ENCODE results near the gene THUMPD1. TPM values are rescaled to one million over a fixed set of nuclear protein-coding genes. Genes with fewer than 3 reads are reported as not detected.
"Not testable (repeated sequence)": the region's sequence is repeated elsewhere in the genome, so short reads cannot be mapped to it uniquely, and the experiment has no call there.

Gene THUMPD1, protein sequence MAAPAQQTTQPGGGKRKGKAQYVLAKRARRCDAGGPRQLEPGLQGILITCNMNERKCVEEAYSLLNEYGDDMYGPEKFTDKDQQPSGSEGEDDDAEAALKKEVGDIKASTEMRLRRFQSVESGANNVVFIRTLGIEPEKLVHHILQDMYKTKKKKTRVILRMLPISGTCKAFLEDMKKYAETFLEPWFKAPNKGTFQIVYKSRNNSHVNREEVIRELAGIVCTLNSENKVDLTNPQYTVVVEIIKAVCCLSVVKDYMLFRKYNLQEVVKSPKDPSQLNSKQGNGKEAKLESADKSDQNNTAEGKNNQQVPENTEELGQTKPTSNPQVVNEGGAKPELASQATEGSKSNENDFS
- total RNA-seq (2014; rRNA removed; shearing (Covaris generic)): 33.2 and 44.0 TPM in 2 replicates

GRCh38 chr16:20741554-20742285, at the start of gene THUMPD1:
THUMPD1 (minus strand) TSS chr16:20741818; CDS start chr16:20741739, 79 bp downstream.
- peak; percentile 93 for DNase-seq (ENCODE audit: low spot score)

- DNase-seq (ENCODE audit: low spot score): no peak
These were observed 47.5 kb upstream of the THUMPD1 start for GRCh38 chr16:20789130-20789529.

GRCh38 chr16:20784204-20784603, 42.6 kb upstream of the THUMPD1 start:
- no peak for DNase-seq (ENCODE audit: low spot score)

GRCh38 chr16:20782470-20782869, 40.9 kb upstream of the THUMPD1 start:
- no peak for DNase-seq (ENCODE audit: low spot score)

DNA sequence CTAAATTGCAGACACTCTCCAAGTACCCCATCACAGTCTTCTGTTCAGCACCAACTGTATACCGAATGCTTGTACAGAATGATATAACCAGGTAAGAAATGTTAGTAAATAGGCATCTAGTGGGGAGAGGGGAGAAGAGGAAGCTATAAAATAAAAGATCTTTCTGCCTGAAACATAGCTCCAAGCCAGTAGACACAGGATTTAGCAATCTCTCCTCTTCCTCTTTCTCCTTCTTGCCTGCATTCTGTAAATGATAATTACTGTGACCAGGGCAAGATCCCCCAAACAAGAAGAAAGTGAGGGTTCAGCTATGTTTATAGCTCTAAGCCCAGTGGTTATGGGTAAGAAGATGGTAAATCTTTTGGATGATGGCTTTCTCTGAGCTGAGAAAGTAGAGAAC, 40.1 kb upstream of the THUMPD1 start:
- no peak for DNase-seq (ENCODE audit: low spot score)

DNA sequence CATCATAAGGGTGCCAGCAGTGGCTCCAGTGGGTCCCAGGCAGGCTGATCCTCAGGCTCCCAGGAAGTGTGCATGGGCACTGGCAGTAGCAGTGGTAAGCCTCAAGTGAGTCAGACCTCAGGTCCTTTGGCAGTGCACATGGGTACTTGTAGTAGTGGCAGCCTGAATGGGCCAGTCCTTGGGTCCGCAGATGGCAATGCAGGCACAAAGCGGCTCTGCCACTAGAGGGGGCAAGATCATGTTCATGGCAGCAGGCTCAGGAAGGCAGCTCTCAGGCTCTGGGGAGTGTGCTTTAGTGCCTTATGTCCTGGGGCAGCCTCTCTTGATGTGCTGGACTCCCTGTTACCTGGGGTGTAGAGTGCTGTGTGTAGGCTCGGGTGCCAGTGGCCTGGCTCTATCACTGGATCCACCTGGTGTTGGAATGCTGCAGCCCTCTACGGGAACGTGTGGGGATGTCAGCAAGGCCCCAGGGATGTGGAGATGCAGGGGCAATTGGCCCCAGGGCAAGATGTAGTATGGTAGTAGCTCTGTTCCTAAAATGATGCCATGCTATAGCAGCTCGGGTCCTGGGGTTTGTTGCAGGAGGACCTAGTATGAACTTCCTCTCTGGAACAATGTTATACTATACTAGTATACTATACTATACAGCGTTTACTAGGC, 33.2 kb upstream of the THUMPD1 start:
- DNase-seq (ENCODE audit: low spot score): peak; percentile 75

- no peak for DNase-seq (ENCODE audit: low spot score)
These were observed 32.1 kb upstream of the THUMPD1 start for GRCh38 chr16:20773679-20774078.

GRCh38 chr16:20768818-20769217, 27.2 kb upstream of the THUMPD1 start:
- DNase-seq (ENCODE audit: low spot score): no peak

DNA sequence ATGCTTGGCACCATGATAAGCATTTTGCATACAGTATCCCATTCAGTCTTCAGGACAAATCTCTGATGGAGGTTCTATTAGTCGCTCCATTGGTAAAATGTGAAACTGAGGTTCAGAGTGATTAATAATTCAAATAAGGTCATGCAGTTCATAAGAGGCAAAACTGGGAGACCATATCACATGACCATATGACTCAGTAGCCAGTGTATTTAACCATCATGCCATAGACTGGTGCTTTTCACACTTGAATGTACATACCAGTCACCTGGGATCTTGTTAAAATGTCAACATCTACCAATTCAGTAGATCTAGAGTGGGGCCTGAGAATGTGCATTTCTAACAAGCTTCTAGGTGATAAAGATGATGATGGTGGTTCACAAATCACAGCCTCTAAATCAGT, 26.5 kb upstream of the THUMPD1 start:
- DNase-seq (ENCODE audit: low spot score): no peak

DNA sequence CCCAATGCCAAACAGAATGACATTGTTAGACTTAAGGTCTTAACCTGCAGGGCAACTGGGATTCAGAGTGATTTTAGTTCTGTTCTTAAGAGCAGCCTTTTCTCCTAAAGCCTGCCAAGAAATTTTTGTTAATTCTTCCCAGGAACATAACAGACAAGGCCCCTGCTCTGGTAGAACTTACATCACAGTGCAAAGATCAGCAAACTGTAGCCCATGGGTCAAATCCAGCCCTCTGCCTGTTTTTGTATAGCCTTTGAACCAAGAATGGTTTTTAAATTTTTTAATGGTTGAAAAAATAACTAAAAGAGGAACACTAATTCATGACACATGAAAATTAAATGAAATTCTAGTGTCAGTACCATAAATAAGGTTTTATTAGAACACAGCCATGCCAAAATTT, 26.0 kb upstream of the THUMPD1 start:
- no peak for DNase-seq (ENCODE audit: low spot score)

DNA sequence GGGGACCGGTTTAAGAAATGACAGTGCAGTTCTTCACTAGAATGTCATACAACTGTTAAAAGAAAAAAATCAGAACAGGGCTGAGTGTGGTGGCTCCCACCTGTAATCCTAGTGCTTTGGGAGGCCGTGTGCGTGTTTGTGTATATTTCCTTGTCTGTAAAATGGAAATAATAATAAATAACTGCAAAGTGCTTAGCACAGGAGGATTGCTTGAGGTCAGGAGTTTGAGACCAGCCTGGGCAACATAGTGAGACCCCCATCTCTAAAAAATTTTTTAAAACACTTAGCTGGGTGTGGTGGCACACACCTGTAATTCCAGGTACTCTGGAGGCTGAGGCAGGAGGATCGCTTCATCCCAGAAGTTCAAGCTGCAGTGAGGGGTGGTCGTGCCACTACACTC, 24.7 kb upstream of the THUMPD1 start:
- DNase-seq (ENCODE audit: low spot score): no peak

DNA sequence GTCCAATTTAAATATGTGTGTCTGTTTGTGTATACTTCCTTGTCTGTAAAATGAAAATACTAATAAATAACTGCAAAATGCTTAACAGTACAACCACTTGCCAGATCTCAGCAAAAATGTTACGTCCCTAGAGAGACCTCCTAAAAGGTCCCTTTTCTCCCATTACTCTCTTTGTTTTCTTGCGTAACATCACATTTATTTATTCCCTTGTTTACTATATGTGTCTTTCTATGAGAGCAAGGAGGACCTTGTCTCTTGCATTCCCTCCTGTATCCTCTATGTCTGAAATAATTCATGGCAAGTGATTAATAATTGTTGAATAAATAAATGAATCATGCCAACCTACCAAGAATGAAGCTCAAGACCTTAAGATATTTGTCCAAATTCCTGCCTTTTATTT, 24.1 kb upstream of the THUMPD1 start:
- DNase-seq (ENCODE audit: low spot score): no peak

DNA sequence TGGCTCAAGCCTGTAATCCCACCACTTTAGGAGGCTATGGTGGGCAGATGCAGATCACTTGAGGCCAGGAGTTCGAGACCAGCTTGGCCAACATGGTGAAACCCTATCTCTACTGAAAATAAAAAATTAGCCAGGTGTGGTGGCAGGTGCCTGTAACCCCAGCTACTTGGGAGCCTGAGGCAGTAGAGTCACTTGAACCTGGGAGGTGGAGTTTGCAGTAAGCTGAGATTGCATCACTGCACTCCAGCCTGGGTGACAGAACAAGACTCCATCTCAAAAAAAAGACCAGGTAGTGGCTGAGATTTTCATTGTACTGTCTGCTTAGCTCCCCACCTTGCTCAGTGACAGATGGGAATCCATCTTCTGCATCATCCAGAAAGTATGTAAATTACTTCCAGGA, 22.8 kb upstream of the THUMPD1 start:
- DNase-seq (ENCODE audit: low spot score): not testable (repeated sequence)

DNA sequence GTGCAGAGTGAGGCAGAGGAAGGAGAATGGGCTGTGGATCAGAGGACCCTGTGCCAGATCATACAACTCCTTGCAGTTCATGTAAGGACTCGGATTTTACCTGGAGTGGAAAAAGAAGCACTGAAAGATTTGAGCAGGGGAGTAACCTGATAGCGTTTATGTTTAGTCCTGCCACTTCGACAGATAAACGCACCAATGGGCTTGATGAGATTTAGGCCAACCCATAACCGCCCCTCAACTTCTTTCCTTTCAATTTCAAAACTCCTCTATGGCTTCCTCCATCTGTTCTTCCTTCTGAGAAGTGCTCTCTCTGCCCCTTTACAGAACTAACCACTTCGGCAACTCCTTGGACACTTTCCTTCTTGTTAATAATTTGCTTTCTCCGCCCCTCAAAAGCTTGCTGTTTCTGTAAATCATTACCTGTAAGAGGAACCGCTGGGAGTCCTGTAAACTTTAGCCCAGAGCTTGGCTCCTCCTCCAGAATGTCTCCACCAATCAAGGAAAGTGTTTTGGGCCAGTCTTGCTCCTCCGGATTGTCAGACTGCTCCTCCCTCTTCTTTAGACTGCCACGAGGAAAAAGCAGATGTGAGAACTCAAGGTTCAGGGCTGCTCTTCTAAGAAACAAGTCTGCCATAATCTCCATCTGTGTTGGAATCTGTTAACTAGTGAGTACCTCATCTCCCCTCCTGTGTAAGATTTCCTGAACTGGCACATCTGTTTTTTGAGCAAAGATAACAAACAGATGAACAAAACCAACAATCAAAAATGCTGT, 22.0 kb upstream of the THUMPD1 start, which contains the start of gene ACSM3:
Gene ACSM3 (plus strand): TSS at position 554 of the 772 bp plus-strand sequence. CDS start 6,021 bp downstream, outside the sequence.
- peak; percentile 75 for DNase-seq (ENCODE audit: low spot score)

DNA sequence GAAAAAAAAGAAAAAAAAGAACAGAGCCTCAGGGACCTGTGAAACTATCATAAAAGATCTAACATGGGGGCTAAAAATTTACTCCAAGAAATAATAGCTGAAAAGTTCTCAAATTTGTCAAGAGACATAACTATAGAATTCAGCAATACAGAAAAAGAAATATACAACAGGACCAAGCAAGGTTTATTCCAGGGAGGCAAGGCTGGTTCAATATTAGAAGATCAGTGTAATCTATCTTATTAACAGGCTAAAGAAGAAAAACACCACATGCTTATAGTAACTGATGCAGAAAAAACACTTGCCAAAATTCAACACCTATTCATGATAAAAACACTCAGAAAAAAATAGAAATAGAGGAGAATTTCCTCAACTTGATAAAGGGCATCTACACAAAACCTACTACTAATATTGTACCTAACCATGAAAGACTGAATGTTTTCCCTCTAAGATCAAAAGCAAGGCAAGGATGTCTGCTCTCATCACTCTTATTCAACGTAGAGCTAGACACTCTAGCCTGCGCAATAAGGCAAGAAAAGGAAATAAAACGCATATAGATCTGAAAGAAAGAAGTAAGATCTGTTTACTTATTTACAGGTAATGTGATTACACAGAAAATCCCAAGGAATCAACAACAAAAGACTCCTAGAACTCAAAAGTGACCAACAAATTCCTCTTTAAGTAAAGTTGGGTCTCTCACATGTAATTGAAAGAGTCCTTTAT, 20.9 kb upstream of the THUMPD1 start:
- no peak for DNase-seq (ENCODE audit: low spot score)

- no peak for DNase-seq (ENCODE audit: low spot score)
These were observed 19.6 kb upstream of the THUMPD1 start for GRCh38 chr16:20761175-20761574.

- DNase-seq (ENCODE audit: low spot score): no peak
These were observed 18.7 kb upstream of the THUMPD1 start for GRCh38 chr16:20760346-20760745.

DNA sequence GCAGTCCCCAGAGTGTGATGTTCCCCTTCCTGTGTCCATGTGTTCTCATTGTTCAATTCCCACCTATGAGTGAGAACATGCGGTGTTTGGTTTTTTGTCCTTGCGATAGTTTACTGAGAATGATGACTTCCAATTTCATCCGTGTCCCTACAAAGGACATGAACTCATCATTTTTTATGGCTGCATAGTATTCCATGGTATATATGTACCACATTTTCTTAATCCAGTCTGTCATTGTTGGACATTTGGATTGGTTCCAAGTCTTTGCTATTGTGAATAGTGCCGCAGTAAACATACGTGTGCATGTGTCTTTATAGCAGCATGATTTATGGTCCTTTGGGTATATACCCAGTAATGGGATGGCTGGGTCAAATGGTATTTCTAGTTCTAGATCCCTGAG, 14.2 kb upstream of the THUMPD1 start:
- not testable (repeated sequence) for DNase-seq (ENCODE audit: low spot score)

DNA sequence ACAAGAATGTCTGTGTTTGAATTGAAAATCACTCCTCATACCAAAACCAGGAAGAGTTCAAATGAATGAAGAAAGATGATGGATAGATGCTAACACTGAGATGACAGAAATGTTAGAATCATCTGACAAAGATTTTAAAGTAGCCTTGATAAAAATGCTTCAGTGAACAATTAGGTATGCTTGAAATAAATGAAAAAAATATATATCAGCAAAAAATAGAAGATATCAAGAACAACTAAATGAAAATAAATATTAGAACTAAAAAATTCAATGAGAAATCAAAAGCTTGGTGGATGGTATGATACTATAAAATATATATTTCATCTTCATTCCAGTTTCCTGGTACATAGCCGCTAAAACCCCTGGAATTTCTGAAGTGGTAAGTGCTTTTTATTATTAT, 13.6 kb upstream of the THUMPD1 start:
- no peak for DNase-seq (ENCODE audit: low spot score)

- DNase-seq (ENCODE audit: low spot score): no peak
These were observed 12.1 kb upstream of the THUMPD1 start for GRCh38 chr16:20753727-20754126.

DNA sequence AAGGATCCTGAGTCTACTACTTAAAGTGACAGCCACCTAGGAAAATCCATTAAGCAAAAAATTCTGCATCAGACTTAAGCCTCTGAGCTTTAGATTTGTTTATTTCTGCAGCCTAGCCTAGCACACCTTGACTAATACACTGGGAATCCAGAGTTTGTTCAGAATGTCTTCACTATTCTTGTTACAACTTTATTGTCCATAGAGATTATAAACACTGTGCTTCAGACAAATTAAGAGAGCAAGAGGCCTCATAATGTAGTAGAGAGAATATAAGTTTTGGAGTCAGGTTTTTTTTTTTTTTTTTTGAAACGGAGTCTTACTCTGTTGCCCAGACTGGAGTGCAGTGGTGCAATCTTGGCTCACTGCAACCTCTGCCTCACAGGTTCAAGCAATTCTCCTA, 8.9 kb upstream of the THUMPD1 start:
- DNase-seq (ENCODE audit: low spot score): no peak
